CD4-positive, CD25-positive, alpha-beta regulatory T cell (primary cell): Measurements from ENCODE around the gene RHBDL3. TPM values are rescaled to one million over a fixed set of nuclear protein-coding genes. Genes with fewer than 3 reads are reported as not detected.
A peak's percentile ranks its signal among the peaks of the same experiment; 100 is the strongest.

Experiments
- ATAC-seq, 2 donors: fragments of 150-1000 bp; cut with Tn5 transposase; one replicate each; pipeline ENCODE4 v1.10.0; 2021; ENCODE audit warnings: low read depth in 2 of 2, moderate number of reproducible peaks in 2 of 2, moderate library complexity in 1 of 2
- DNase-seq, 3 donors: peaks; one replicate each; pipeline versions ENCODE4 v3.0.0 to v3.0.0-alpha.2; 2012 to 2022; ENCODE audit warnings: mixed read lengths in 1 of 3
- H3K27ac ChIP-seq: one replicate; pipeline ENCODE4 v1.7.0; 2013; ENCODE audit warnings: mild to moderate bottlenecking, low read length; ENCODE audit not compliant: insufficient read depth, poor library complexity, severe bottlenecking
- H3K27me3 ChIP-seq: one replicate; pipeline ENCODE4 v1.7.0; 2013; ENCODE audit warnings: low read length; ENCODE audit not compliant: control insufficient read depth, insufficient read depth
- H3K36me3 ChIP-seq: one replicate; pipeline ENCODE4 v1.7.0; 2013; ENCODE audit warnings: mild to moderate bottlenecking, low read length, moderate library complexity; ENCODE audit not compliant: control insufficient read depth, insufficient read depth
- H3K4me1 ChIP-seq: 2 replicates; pipeline ENCODE4 v1.7.0; 2013; ENCODE audit warnings: mild to moderate bottlenecking, low read length; ENCODE audit not compliant: insufficient read depth, control insufficient read depth, poor library complexity, severe bottlenecking
- H3K4me3 ChIP-seq: one replicate; pipeline ENCODE4 v1.7.0; 2013; ENCODE audit warnings: low read depth, mild to moderate bottlenecking, low read length, moderate library complexity
- H3K9me3 ChIP-seq, 2 experiments: 1 replicate in 1 of 2; 2 replicates in 1 of 2; pipeline ENCODE4 v1.7.0; 2013; ENCODE audit warnings: low read length in 2 of 2, mild to moderate bottlenecking in 1 of 2, moderate library complexity in 1 of 2; ENCODE audit not compliant: control insufficient read depth in 2 of 2
- H3K27ac Mint-ChIP-seq, 3 donors: one replicate each; pipeline ENCODE4 v1.8.0; 2020 to 2022; ENCODE audit warnings: mild to moderate bottlenecking in 3 of 3, mixed read lengths in 3 of 3, moderate library complexity in 2 of 3
- H3K27me3 Mint-ChIP-seq: one replicate; pipeline ENCODE4 v1.8.0; 2022; ENCODE audit warnings: mild to moderate bottlenecking, mixed read lengths
- H3K36me3 Mint-ChIP-seq: one replicate; pipeline ENCODE4 v1.8.0; 2020; ENCODE audit warnings: mixed read lengths
- H3K4me1 Mint-ChIP-seq, 4 donors: one replicate each; pipeline ENCODE4 v1.8.0; 2020 to 2022; ENCODE audit warnings: mixed read lengths in 4 of 4, mild to moderate bottlenecking in 1 of 4
- H3K4me3 Mint-ChIP-seq, 4 donors: one replicate each; pipeline ENCODE4 v1.8.0; 2020 to 2022; ENCODE audit warnings: mild to moderate bottlenecking in 4 of 4, mixed read lengths in 4 of 4, moderate library complexity in 3 of 4
- H3K9me3 Mint-ChIP-seq, 7 donors: one replicate each; pipeline ENCODE4 v1.8.0; 2020 to 2022; ENCODE audit warnings: mixed read lengths in 7 of 7, mild to moderate bottlenecking in 3 of 7, moderate library complexity in 2 of 7
- polyA plus RNA-seq, 4 donors: library from polyadenylated mRNA; unstranded; fragments of 300-500 nt; fragmentation: Illumina TruSeq; gene quantifications; one replicate each; pipeline ENCODE4 v1.2.3, GENCODE V29; 2021
- total RNA-seq: library from RNA; stranded (reverse); gene quantifications from one replicate; pipeline ENCODE4 v1.2.3, GENCODE V29; 2022

RHBDL3 gene
- total and polyA plus RNA-seq, 5 donors from 2014 or later: not detected

- Histone ChIP-seq H3K4me3 (no peak overlapping the region), H3K4me1 (peaks cover 21% of the 10 kb centered on the region), H3K9me3 (no peaks in the 10 kb centered on the region), H3K27ac (no peak overlapping the region), H3K27me3 (peaks cover 47% of the 10 kb centered on the region), H3K36me3 (no peaks in the 10 kb centered on the region)
- peaks cover 79% of the 10 kb centered on the region for H3K27me3 Mint-ChIP-seq
- H3K9me3 Mint-ChIP-seq: peaks cover 0 to 2% (median 0%) of the 10 kb centered on the region in 7 donors
- no peak for ATAC-seq
- peaks cover 8% of the 10 kb centered on the region for H3K36me3 Mint-ChIP-seq
- peak overlapping the region; percentile 75 to 88 (median 82) for H3K4me3 Mint-ChIP-seq
- DNase-seq: no peak
- no peak overlapping the region for H3K27ac Mint-ChIP-seq
- peaks cover 0 to 26% (median 15%) of the 10 kb centered on the region in 4 donors for H3K4me1 Mint-ChIP-seq
Measured at GRCh38 chr17:32266389-32267301, 1.0 kb downstream of the RHBDL3 start.

GRCh38 chr17:32267690-32268205 is 2.1 kb downstream of the RHBDL3 start:
- Mint-ChIP-seq H3K9me3 (peaks cover 0 to 2% (median 0%) of the 10 kb centered on the region in 7 donors), H3K27ac (no peak overlapping the region), H3K4me3 (peak overlapping the region; percentile 77 to 86 (median 78)), H3K27me3 (peaks cover 79% of the 10 kb centered on the region), H3K4me1 (peaks cover 0 to 26% (median 15%) of the 10 kb centered on the region in 4 donors), H3K36me3 (peaks cover 8% of the 10 kb centered on the region)
- Histone ChIP-seq H3K36me3 (no peaks in the 10 kb centered on the region), H3K4me3 (no peak overlapping the region), H3K27ac (no peak overlapping the region), H3K4me1 (peaks cover 21% of the 10 kb centered on the region), H3K9me3 (no peaks in the 10 kb centered on the region), H3K27me3 (peaks cover 44% of the 10 kb centered on the region)
- DNase-seq: no peak
- ATAC-seq: no peak

DNA sequence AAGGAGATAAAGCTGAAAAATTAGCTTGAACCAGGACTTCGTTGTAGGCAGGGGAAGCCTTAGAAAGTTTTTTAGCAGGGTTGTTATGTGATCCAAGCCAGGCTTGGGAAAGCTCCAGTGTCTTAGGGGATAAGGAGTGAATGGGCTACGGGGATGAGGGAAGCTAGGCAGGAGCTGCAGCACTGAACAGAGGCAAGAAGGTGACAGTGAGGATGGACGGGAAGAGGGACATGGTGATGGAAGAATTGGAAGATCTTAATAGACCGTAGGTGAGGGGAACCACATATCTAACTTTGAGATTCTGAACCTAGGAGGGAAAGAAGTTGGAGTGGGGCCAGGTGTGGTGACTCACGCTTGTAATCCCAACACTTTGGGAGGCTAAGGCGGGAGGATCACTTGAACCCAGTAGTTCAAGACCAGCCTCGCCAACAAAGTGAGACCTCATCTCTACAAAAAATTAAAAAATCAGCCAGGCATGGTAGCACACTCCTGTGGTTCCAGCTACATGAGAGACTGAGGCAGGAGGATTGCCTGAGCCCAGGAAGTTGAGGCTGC is 3.2 kb downstream of the RHBDL3 start:
- DNase-seq (no peak), ATAC-seq (no peak)
- Mint-ChIP-seq H3K4me3 (peak overlapping the region in 3 of 4 donors; percentile 28 to 86 (median 77)), H3K27ac (no peak overlapping the region), H3K27me3 (peaks cover 76% of the 10 kb centered on the region), H3K9me3 (peaks cover 0 to 2% (median 0%) of the 10 kb centered on the region in 7 donors), H3K36me3 (peaks cover 8% of the 10 kb centered on the region), H3K4me1 (peaks cover 0 to 26% (median 15%) of the 10 kb centered on the region in 4 donors)
- no peak overlapping the region for H3K27ac ChIP-seq
- H3K4me1 ChIP-seq: peaks cover 21% of the 10 kb centered on the region
- peaks cover 41% of the 10 kb centered on the region for H3K27me3 ChIP-seq
- H3K36me3 ChIP-seq: no peaks in the 10 kb centered on the region
- no peaks in the 10 kb centered on the region for H3K9me3 ChIP-seq
- no peak overlapping the region for H3K4me3 ChIP-seq

DNA sequence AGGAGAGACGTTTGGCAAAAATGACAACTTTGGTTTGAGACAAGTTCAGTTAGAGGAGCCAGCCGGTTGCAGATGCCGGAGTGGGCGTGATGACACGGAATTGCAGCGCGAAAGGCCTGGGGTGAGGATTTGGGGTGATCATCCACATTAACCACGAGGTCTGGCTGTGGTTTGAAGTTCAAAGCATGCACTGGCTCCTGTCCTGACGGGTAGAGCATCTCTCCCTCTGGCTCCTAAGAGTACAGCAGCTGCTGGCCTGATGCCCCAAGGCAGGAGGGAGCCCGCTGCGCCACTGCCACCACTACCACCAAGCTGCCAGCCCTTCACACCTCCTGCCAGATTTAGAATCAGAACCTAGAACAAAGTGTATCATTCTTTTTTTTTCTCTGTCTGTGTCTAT is 3.7 kb downstream of the RHBDL3 start:
- Histone ChIP-seq H3K27ac (no peak overlapping the region), H3K4me3 (no peak overlapping the region), H3K4me1 (peaks cover 21% of the 10 kb centered on the region), H3K9me3 (no peaks in the 10 kb centered on the region), H3K27me3 (peaks cover 36% of the 10 kb centered on the region), H3K36me3 (no peaks in the 10 kb centered on the region)
- no peak for DNase-seq
- H3K4me1 Mint-ChIP-seq: peaks cover 0 to 25% (median 14%) of the 10 kb centered on the region in 4 donors
- H3K27ac Mint-ChIP-seq: no peak overlapping the region
- H3K4me3 Mint-ChIP-seq: no peak overlapping the region
- no peak for ATAC-seq
- peaks cover 8% of the 10 kb centered on the region for H3K36me3 Mint-ChIP-seq
- peaks cover 73% of the 10 kb centered on the region for H3K27me3 Mint-ChIP-seq
- H3K9me3 Mint-ChIP-seq: peaks cover 0 to 2% (median 0%) of the 10 kb centered on the region in 7 donors

DNA sequence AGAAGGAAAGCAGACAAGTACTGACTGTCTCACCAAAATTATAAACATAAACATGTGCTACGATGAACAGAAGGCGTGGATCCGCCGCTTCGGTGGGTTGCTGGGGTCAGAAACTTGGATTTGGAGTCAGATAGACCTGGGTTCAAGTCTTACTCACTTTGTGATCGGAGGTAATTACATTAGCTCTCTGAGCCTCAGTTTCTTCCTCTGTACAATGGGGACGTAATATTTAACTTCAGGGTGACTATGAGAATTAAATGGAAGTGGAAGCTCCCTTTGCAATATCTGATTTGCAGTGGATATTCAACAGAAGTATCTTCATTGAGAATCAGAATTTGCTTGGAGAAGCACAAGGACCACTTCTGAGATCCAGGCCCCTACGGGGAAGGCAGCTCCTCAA is 6.2 kb downstream of the RHBDL3 start:
- ATAC-seq: no peak
- no peak overlapping the region for H3K27ac ChIP-seq
- H3K27me3 ChIP-seq: peaks cover 26% of the 10 kb centered on the region
- no peak for DNase-seq
- peaks cover 8% of the 10 kb centered on the region for H3K36me3 Mint-ChIP-seq
- no peak overlapping the region for H3K4me3 Mint-ChIP-seq
- H3K4me1 Mint-ChIP-seq: peaks cover 0 to 17% (median 9%) of the 10 kb centered on the region in 4 donors
- no peaks in the 10 kb centered on the region for H3K9me3 ChIP-seq
- H3K27ac Mint-ChIP-seq: no peak overlapping the region
- peaks cover 11% of the 10 kb centered on the region for H3K4me1 ChIP-seq
- peaks cover 64% of the 10 kb centered on the region for H3K27me3 Mint-ChIP-seq
- no peaks in the 10 kb centered on the region for H3K36me3 ChIP-seq
- peaks cover 0 to 2% (median 0%) of the 10 kb centered on the region in 7 donors for H3K9me3 Mint-ChIP-seq
- H3K4me3 ChIP-seq: no peak overlapping the region

- Mint-ChIP-seq H3K4me3 (no peak overlapping the region), H3K27ac (no peak overlapping the region), H3K9me3 (no peaks in the 10 kb centered on the region), H3K4me1 (no peaks in the 10 kb centered on the region), H3K36me3 (no peaks in the 10 kb centered on the region), H3K27me3 (peaks cover 47% of the 10 kb centered on the region)
- no peak overlapping the region for H3K4me3 ChIP-seq
- no peaks in the 10 kb centered on the region for H3K4me1 ChIP-seq
- H3K36me3 ChIP-seq: no peaks in the 10 kb centered on the region
- ATAC-seq: no peak
- peaks cover 12% of the 10 kb centered on the region for H3K27me3 ChIP-seq
- DNase-seq: no peak
- no peaks in the 10 kb centered on the region for H3K9me3 ChIP-seq
- H3K27ac ChIP-seq: no peak overlapping the region
Measured at GRCh38 chr17:32274101-32274500, 8.5 kb downstream of the RHBDL3 start.

DNA sequence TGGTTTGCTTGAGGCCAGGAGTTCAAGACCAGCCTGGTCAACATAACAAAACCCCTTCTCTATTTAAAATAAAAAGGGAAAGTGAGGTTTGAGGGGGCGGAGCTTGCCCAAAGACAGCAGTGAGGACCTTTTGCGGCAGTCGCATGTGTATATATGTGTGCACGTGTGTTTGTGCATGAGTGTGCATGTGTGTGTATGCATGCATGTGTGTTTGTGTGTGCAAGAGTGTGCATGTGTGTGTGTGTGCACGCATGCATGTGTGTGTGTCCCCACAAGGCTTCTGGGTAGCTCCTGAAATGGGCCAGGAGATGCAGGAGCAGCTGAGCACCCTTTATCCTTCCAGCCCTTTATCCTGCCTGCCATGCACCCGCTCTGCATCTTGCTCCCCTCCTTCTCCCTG is 9.0 kb downstream of the RHBDL3 start:
- no peaks in the 10 kb centered on the region for H3K4me1 ChIP-seq
- no peak overlapping the region for H3K27ac ChIP-seq
- no peaks in the 10 kb centered on the region for H3K9me3 ChIP-seq
- no peak overlapping the region for H3K4me3 Mint-ChIP-seq
- H3K36me3 Mint-ChIP-seq: no peaks in the 10 kb centered on the region
- no peak for ATAC-seq
- H3K27me3 Mint-ChIP-seq: peaks cover 48% of the 10 kb centered on the region
- H3K27ac Mint-ChIP-seq: no peak overlapping the region
- DNase-seq: no peak
- peaks cover 11% of the 10 kb centered on the region for H3K27me3 ChIP-seq
- H3K4me1 Mint-ChIP-seq: no peaks in the 10 kb centered on the region
- no peaks in the 10 kb centered on the region for H3K9me3 Mint-ChIP-seq
- H3K4me3 ChIP-seq: no peak overlapping the region
- H3K36me3 ChIP-seq: no peaks in the 10 kb centered on the region
